GM10266 (cell line): ENCODE results near the gene CDC14A.

ENCODE experiments used
- DNase-seq: peaks from one replicate; pipeline ENCODE4 v3.0.0; 2012; ENCODE audit errors: extremely low spot score
- CTCF ChIP-seq: IDR thresholded peaks from 2 replicates; pipeline ENCODE4 v1.5.1; 2012; ENCODE audit warnings: mild to moderate bottlenecking, low read depth; ENCODE audit not compliant: control insufficient read depth, insufficient read depth; ENCODE audit errors: missing control alignments

CDC14A gene

GRCh38 chr1:100556181-100556580, 203.9 kb downstream of the CDC14A start:
- DNase-seq: no peak
- TF ChIP-seq CTCF: no peak

DNA sequence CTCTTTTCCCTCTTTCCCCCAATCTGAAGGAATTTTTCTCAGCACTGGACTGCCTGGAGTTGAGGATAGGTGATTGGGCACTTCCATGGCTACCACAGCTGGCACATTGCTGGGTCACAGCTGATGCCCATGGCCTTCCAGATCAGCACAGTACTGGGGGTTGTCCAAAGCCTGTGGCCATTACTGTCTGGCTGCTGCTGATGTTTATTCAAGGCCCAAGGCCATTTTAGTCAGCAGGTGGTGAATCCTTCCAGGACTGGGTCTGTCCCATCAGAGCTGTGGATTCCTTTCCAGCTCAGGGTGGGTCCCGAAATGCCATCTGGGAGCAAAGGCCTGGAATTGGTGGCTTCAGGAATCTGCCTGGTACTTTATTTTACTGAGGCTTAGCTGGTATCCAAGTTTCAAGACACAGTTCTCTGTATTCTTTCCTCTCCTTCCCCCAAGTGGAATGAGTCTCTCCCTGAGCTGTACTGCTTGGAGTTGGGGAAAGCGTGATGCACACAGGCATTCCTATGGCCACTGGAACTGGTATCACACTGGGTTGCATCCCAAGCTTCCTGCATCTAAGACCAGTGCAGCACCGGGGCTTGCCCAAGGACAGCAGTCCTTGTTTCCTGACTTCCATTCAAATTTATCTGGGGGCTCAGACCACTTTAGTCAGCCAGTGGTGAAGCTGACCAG, 204.8 kb downstream of the CDC14A start:
- no peak for DNase-seq
- no peak for TF ChIP-seq CTCF

DNA sequence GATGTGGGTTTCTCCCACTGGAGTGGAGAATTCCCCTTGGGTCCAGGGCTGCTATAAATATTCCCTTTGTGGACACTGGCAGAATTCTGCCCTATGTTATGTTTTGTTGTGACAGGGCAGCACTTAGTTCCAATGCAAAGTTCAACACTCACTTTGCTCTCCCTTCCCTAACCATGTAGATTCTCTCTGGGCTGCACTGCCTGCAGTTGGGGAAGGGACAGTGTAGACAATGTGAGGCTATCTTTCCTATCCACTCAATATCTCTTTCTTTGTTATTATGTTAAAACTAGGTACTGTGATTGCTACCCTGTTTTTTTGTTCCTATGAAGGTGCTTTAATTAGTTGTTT, 205.3 kb downstream of the CDC14A start:
- TF ChIP-seq CTCF: no peak
- no peak for DNase-seq

DNA sequence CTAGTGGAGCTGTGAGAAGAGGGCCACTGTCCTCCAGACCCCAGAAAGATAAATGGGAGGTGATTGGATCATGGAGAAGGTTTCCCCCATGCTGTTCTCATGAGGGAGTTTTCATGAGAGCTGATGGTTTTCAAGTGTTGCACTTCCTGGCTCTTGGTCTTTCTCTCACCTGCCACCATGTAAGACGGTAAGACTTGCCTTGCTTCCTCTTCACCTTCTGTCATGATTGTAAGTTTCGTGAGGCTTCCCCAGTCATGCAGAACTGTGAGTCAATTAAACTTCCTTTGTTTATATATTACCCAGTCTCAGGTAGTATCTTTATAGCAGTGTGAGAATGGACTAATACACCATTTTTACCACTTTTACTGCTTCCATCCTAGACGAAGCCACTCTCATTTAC, 213.2 kb downstream of the CDC14A start:
- TF ChIP-seq CTCF: no peak

GRCh38 chr1:100565937-100566699, 213.8 kb downstream of the CDC14A start:
- no peak for TF ChIP-seq CTCF
- DNase-seq: no peak

More for the DNA sequence above, 213.2 kb downstream of the CDC14A start:
- DNase-seq: no peak

GRCh38 chr1:100567062-100567461, 214.8 kb downstream of the CDC14A start:
- TF ChIP-seq CTCF: no peak
- DNase-seq: no peak
